IMR-90 (cell line): ENCODE data around the gene NAP1L5. TPM values are rescaled to one million over a fixed set of nuclear protein-coding genes. Genes with fewer than 3 reads are reported as not detected.

Source experiments
- ATAC-seq: fragments of 200-7000 bp; cut with Tn5 transposase; 2 replicates; pipeline ENCODE4 v1.9.1; 2020; ENCODE audit warnings: low read depth, mild to moderate bottlenecking, moderate library complexity
- BruUV-seq: library from RNA; stranded (reverse); fragments of 400-500 nt; replicated peaks from 2 replicates; lab custom pipeline; 2021; lab: Mats Ljungman, UMichigan
- CTCF ChIA-PET: fragments of 300-600 bp; formaldehyde crosslinking; extraction: SDS; loops from one replicate; lab custom pipeline; 2021; ENCODE audit warnings: antibody characterized with exemption; lab: Yijun Ruan, JAX
- POLR2A ChIA-PET: fragments of 300-600 bp; sonication (Branson Sonifier 250); formaldehyde crosslinking; loops from one replicate; lab custom pipeline; 2022; ENCODE audit warnings: antibody characterized with exemption; ENCODE audit not compliant: unreplicated experiment; lab: Charles Lee
- DNase-seq: peaks from one replicate; pipeline ENCODE4 v3.0.0; 2013
- H2AFZ ChIP-seq: replicated peaks from 2 replicates; pipeline ENCODE3; 2013; ENCODE audit warnings: low read length, mild to moderate bottlenecking; ENCODE audit not compliant: poor library complexity
- H2AK5ac ChIP-seq: 2 replicates; pipeline ENCODE4 v1.6.1; 2013; ENCODE audit warnings: low read depth, low read length, inconsistent platforms
- H2AK9ac ChIP-seq: replicated peaks from 2 replicates; pipeline ENCODE3; 2013; ENCODE audit warnings: mild to moderate bottlenecking, low read depth, low read length, moderate library complexity; ENCODE audit not compliant: poor library complexity
- H2BK120ac ChIP-seq: 2 replicates; pipeline ENCODE4 v1.6.1; 2013; ENCODE audit warnings: low read depth, low read length, inconsistent platforms
- H2BK15ac ChIP-seq: 3 replicates; pipeline ENCODE4 v1.6.1; 2013; ENCODE audit warnings: low read depth, low read length, inconsistent platforms
- H2BK20ac ChIP-seq: 2 replicates; pipeline ENCODE4 v1.6.1; 2013; ENCODE audit warnings: low read depth, mild to moderate bottlenecking, inconsistent platforms, low read length, moderate library complexity
- H2BK5ac ChIP-seq: 2 replicates; pipeline ENCODE4 v1.6.1; 2013; ENCODE audit warnings: mild to moderate bottlenecking, low read depth, low read length, inconsistent platforms; ENCODE audit not compliant: poor library complexity, severe bottlenecking
- H3K14ac ChIP-seq: replicated peaks from 2 replicates; pipeline ENCODE4 v1.6.1; 2013; ENCODE audit warnings: low read depth, low read length, inconsistent platforms
- H3K18ac ChIP-seq: 2 replicates; pipeline ENCODE4 v1.6.1; 2013; ENCODE audit warnings: low read depth, low read length, control low read depth
- H3K23ac ChIP-seq: 2 replicates; pipeline ENCODE4 v1.6.1; 2013; ENCODE audit warnings: low read depth, low read length, inconsistent platforms
- H3K27ac ChIP-seq: 2 replicates; pipeline ENCODE4 v1.5.1; 2013; ENCODE audit warnings: mild to moderate bottlenecking, control low read depth, low read length; ENCODE audit not compliant: insufficient read depth
- H3K27me3 ChIP-seq: 2 replicates; pipeline ENCODE4 v1.6.1; 2013; ENCODE audit warnings: low read length; ENCODE audit not compliant: control insufficient read depth, insufficient read depth
- H3K36me3 ChIP-seq: 2 replicates; pipeline ENCODE4 v1.6.1; 2013; ENCODE audit warnings: low read length, mixed read lengths; ENCODE audit not compliant: control insufficient read depth, insufficient read depth
- H3K4ac ChIP-seq: 2 replicates; pipeline ENCODE4 v1.6.1; 2013; ENCODE audit warnings: low read depth, low read length, inconsistent platforms
- H3K4me1 ChIP-seq: 2 replicates; pipeline ENCODE4 v1.6.1; 2013; ENCODE audit warnings: low read length, mixed read lengths; ENCODE audit not compliant: control insufficient read depth, insufficient read depth
- H3K4me2 ChIP-seq: 2 replicates; pipeline ENCODE4 v1.6.1; 2013; ENCODE audit warnings: low read depth, mild to moderate bottlenecking, control low read depth, low read length, moderate library complexity
- H3K4me3 ChIP-seq: 2 replicates; pipeline ENCODE4 v1.5.1; 2013; ENCODE audit warnings: low read depth, mild to moderate bottlenecking, control low read depth, low read length, moderate library complexity; ENCODE audit not compliant: insufficient read depth
- H3K56ac ChIP-seq: 2 replicates; pipeline ENCODE4 v1.6.1; 2013; ENCODE audit warnings: low read length, inconsistent platforms; ENCODE audit not compliant: insufficient read depth; ENCODE audit errors: extremely low read depth
- H3K79me1 ChIP-seq, 2 experiments: 2 replicates each; pipeline ENCODE4 v1.6.1; 2013; ENCODE audit warnings: low read length in 2 of 2, inconsistent platforms in 1 of 2, low read depth in 1 of 2
- H3K9ac ChIP-seq: 2 replicates; pipeline ENCODE4 v1.6.1; 2013; ENCODE audit warnings: low read depth, low read length, control low read depth
- H3K9me1 ChIP-seq: 2 replicates; pipeline ENCODE4 v1.6.1; 2013; ENCODE audit warnings: low read length, inconsistent platforms; ENCODE audit not compliant: insufficient read depth
- H3K9me3 ChIP-seq: 2 replicates; pipeline ENCODE4 v1.6.1; 2013; ENCODE audit warnings: low read length; ENCODE audit not compliant: control insufficient read depth, insufficient read depth
- H4K20me1 ChIP-seq: 2 replicates; pipeline ENCODE4 v1.6.1; 2013; ENCODE audit warnings: low read length, inconsistent platforms; ENCODE audit not compliant: insufficient read depth
- H4K5ac ChIP-seq: 2 replicates; pipeline ENCODE4 v1.6.1; 2013; ENCODE audit warnings: mild to moderate bottlenecking, low read depth, low read length, control low read depth
- H4K8ac ChIP-seq, 2 experiments: 2 replicates each; pipeline ENCODE4 v1.6.1; 2013; ENCODE audit warnings: low read depth in 2 of 2, low read length in 2 of 2, control low read depth in 1 of 2, inconsistent platforms in 1 of 2
- H4K91ac ChIP-seq: 2 replicates; pipeline ENCODE4 v1.6.1; 2013; ENCODE audit warnings: low read depth, low read length, inconsistent platforms; ENCODE audit not compliant: insufficient read depth
- BHLHE40 ChIP-seq: fragments of 150-350 bp; IDR thresholded peaks from 2 replicates; pipeline ENCODE4 v1.6.1; 2016; ENCODE audit warnings: mild to moderate bottlenecking, low read depth, low read length
- POLR2A ChIP-seq: IDR thresholded peaks from 2 replicates; pipeline ENCODE4 v1.6.1; 2012; ENCODE audit warnings: mild to moderate bottlenecking, low read depth, low read length
- WGBS, 2 experiments: methylation state at CpG; one replicate each; pipeline versions ENCODE4 v1.1.5 to v1.1.7; 2013; ENCODE audit warnings: missing lambda C conversion rate in 2 of 2; ENCODE audit not compliant: insufficient read length in 1 of 2; ENCODE audit errors: extremely low coverage in 2 of 2; 5-methylcytosine and 5-hydroxymethylcytosine counted together
- dilution Hi-C: fragments of 300-500 bp; cut with HindIII; formaldehyde crosslinking; loops from one replicate; pipeline ENCODE4 v1.14.3; 2018; ENCODE audit warnings: low sequenced_read_pairs; ENCODE audit not compliant: unreplicated experiment
- in situ Hi-C: fragments of 300-500 bp; cut with MboI; formaldehyde crosslinking; loops from 3 replicates; pipeline ENCODE4 v1.14.3; 2019; ENCODE audit warnings: low sequenced_read_pairs, inconsistent platforms, mixed read lengths
- intact Hi-C: fragments of 100-400 bp; cut with micrococcal nuclease; formaldehyde crosslinking; loops from 2 replicates; pipeline ENCODE4 v1.10.0; 2022
- polyA plus RNA-seq, 3 experiments: library from polyadenylated mRNA; depleted of rRNA; stranded (reverse); fragments of >200 nt; gene quantifications; 2 replicates each; pipeline ENCODE4 v1.2.3, GENCODE V29; 2012; ENCODE audit warnings: low replicate concordance in 1 of 3
- total RNA-seq: library from RNA; depleted of rRNA; stranded (reverse); fragments of >200 nt; gene quantifications from 2 replicates; pipeline ENCODE4 v1.2.3, GENCODE V29; 2012

The NAP1L5 gene
- total and polyA plus RNA-seq, 2 of the 4 experiments (the other 2 are of a cell fraction), result 3.9 to 5.3 TPM

DNA sequence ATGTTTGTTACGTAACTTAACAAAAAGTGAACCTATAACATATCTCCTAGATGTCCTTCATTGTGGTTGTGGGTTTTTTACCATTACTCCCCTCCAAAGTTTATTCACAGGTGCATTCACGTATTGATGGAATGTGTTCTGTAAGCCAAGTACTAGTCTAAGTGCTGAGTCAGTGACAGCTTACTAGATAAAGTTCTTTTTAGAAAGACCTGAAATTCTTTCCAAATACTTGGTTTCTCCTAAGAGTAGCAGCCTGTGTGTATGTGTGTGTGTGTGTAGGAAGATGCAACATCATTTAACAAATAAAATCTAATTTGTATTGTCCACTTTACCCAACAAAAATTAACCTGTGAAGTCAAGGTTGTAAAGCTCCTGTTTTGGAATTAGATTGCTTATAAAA lies 22.1 kb downstream of the NAP1L5 start:
- H4K91ac ChIP-seq, result no peak overlapping the region
- no peak overlapping the region for H3K14ac ChIP-seq
- no peak overlapping the region for H4K5ac ChIP-seq
- BruUV-seq, result no TSS peak
- ChIA-PET CTCF (no interaction called here), POLR2A (no interaction called here)
- H3K36me3 ChIP-seq, result peaks cover 6% of the 10 kb centered on the region
- no peak for ATAC-seq
- no peak for TF ChIP-seq POLR2A
- no peak for TF ChIP-seq BHLHE40
- H3K9me1 ChIP-seq, result peaks cover 2% of the 10 kb centered on the region; the same call in 1 of the 2 replicates
- no peak overlapping the region for H2AFZ ChIP-seq
- H3K56ac ChIP-seq, result no peak overlapping the region
- H3K18ac ChIP-seq, result no peak overlapping the region
- no peaks in the 10 kb centered on the region; a peak in 1 of 4 replicates for H3K79me1 ChIP-seq
- H3K4ac ChIP-seq, result no peak overlapping the region
- no peak overlapping the region for H3K27ac ChIP-seq
- H3K4me2 ChIP-seq, result no peak overlapping the region
- no peak overlapping the region for H4K8ac ChIP-seq
- H3K23ac ChIP-seq, result no peak overlapping the region
- no peaks in the 10 kb centered on the region for H3K27me3 ChIP-seq
- no peak overlapping the region for H2AK5ac ChIP-seq
- peak; percentile 30 for DNase-seq
- no peaks in the 10 kb centered on the region; the same call in 1 of the 2 replicates for H3K4me1 ChIP-seq
- WGBS, 2 experiments, result no CpG with 5 or more reads among the region's 2 CpGs
- H3K4me3 ChIP-seq, result no peak overlapping the region
- intact Hi-C loops, result no loop called here
- H2BK120ac ChIP-seq, result no peak overlapping the region
- dilution Hi-C loops, result no loop called here
- H2AK9ac ChIP-seq, result no peak overlapping the region
- H2BK5ac ChIP-seq, result no peak overlapping the region
- H2BK20ac ChIP-seq, result no peak overlapping the region
- no peaks in the 10 kb centered on the region for H4K20me1 ChIP-seq
- no peak overlapping the region for H2BK15ac ChIP-seq
- in situ Hi-C loops, result no loop called here
- no peak overlapping the region for H3K9ac ChIP-seq
- no peaks in the 10 kb centered on the region for H3K9me3 ChIP-seq
